ENCODE measurements around the gene GNPAT. TPM values are rescaled to one million over a fixed set of nuclear protein-coding genes. Genes with fewer than 3 reads are reported as not detected.

The GNPAT gene
- total RNA-seq, 1 experiment from 2014 or later: 60.9 TPM

GRCh38 chr1:231318568-231318967 is 77.6 kb downstream of the GNPAT start:
- H3K4me1 Mint-ChIP-seq (ENCODE audit: insufficient read depth, unreplicated experiment): peaks cover 6% of the 10 kb centered on the region
- H3K9me3 Mint-ChIP-seq (ENCODE audit: unreplicated experiment): no peaks in the 10 kb centered on the region
- BruUV-seq (replicated peaks): no TSS peak
- H3K27me3 Mint-ChIP-seq (ENCODE audit: insufficient read depth, unreplicated experiment): no peaks in the 10 kb centered on the region
- ChIA-PET CTCF (interaction anchor here (1.2 to 1.6 kb wide), 3 partner anchors 18 to 74 kb away, joined by 3 to 5 read pairs (median 3); no protein-coding TSS in a partner anchor), POLR2A (interaction anchor here (0.6 to 2.3 kb wide), 3 partner anchors 13 to 265 kb away, joined by 3 to 13 read pairs (median 4); partner anchors contain the start of genes EXOC8 and SPRTN)
- no peak overlapping the region for H3K4me3 Mint-ChIP-seq (ENCODE audit: unreplicated experiment)
- H3K27ac Mint-ChIP-seq (ENCODE audit: low read depth, unreplicated experiment): no peak overlapping the region
- TF ChIP-seq CTCF (IDR thresholded peaks at IDR 0.05; ENCODE audit: unreplicated experiment): no peak
- peaks cover 6% of the 10 kb centered on the region for H3K36me3 Mint-ChIP-seq (ENCODE audit: insufficient read depth, unreplicated experiment)
- intact Hi-C loops (cut with micrococcal nuclease): no loop called here
- no peak for DNase-seq (ENCODE audit: unreplicated experiment)

GRCh38 chr1:231319080-231319479 is 78.1 kb downstream of the GNPAT start:
- Mint-ChIP-seq H3K27me3 (ENCODE audit: insufficient read depth, unreplicated experiment) (no peaks in the 10 kb centered on the region), H3K9me3 (ENCODE audit: unreplicated experiment) (no peaks in the 10 kb centered on the region), H3K27ac (ENCODE audit: low read depth, unreplicated experiment) (no peak overlapping the region), H3K36me3 (ENCODE audit: insufficient read depth, unreplicated experiment) (peaks cover 6% of the 10 kb centered on the region), H3K4me3 (ENCODE audit: unreplicated experiment) (no peak overlapping the region), H3K4me1 (ENCODE audit: insufficient read depth, unreplicated experiment) (peaks cover 6% of the 10 kb centered on the region)
- CTCF ChIA-PET: no interaction called here
- no peak for DNase-seq (ENCODE audit: unreplicated experiment)
- TF ChIP-seq CTCF (IDR thresholded peaks at IDR 0.05; ENCODE audit: unreplicated experiment): no peak
- intact Hi-C loops (cut with micrococcal nuclease): no loop called here
- BruUV-seq (replicated peaks): no TSS peak
- POLR2A ChIA-PET: interaction anchor here (3.0 kb wide), 1 partner anchor 16 kb away, joined by 25 read pairs; no protein-coding TSS in a partner anchor

GRCh38 chr1:231322880-231323530 is 82.0 kb downstream of the GNPAT start:
- POLR2A ChIA-PET: interaction anchor here (0.7 kb wide), 1 partner anchor 13 kb away, joined by 3 read pairs; no protein-coding TSS in a partner anchor
- peaks cover 6% of the 10 kb centered on the region for H3K36me3 Mint-ChIP-seq (ENCODE audit: insufficient read depth, unreplicated experiment)
- no peaks in the 10 kb centered on the region for H3K4me1 Mint-ChIP-seq (ENCODE audit: insufficient read depth, unreplicated experiment)
- H3K9me3 Mint-ChIP-seq (ENCODE audit: unreplicated experiment): no peaks in the 10 kb centered on the region
- no TSS peak for BruUV-seq (replicated peaks)
- DNase-seq (ENCODE audit: unreplicated experiment): no peak
- no peak for TF ChIP-seq CTCF (IDR thresholded peaks at IDR 0.05; ENCODE audit: unreplicated experiment)
- no peak overlapping the region for H3K27ac Mint-ChIP-seq (ENCODE audit: low read depth, unreplicated experiment)
- CTCF ChIA-PET: interaction anchor here (0.6 kb wide), 1 partner anchor 450 kb away, joined by 3 read pairs; no protein-coding TSS in a partner anchor
- no peak overlapping the region for H3K4me3 Mint-ChIP-seq (ENCODE audit: unreplicated experiment)
- intact Hi-C loops (cut with micrococcal nuclease): no loop called here
- no peaks in the 10 kb centered on the region for H3K27me3 Mint-ChIP-seq (ENCODE audit: insufficient read depth, unreplicated experiment)

GRCh38 chr1:231324660-231325059 is 83.6 kb downstream of the GNPAT start:
- H3K9me3 Mint-ChIP-seq (ENCODE audit: unreplicated experiment): no peaks in the 10 kb centered on the region
- H3K4me3 Mint-ChIP-seq (ENCODE audit: unreplicated experiment): no peak overlapping the region
- no peaks in the 10 kb centered on the region for H3K27me3 Mint-ChIP-seq (ENCODE audit: insufficient read depth, unreplicated experiment)
- BruUV-seq (replicated peaks): no TSS peak
- peaks cover 6% of the 10 kb centered on the region for H3K36me3 Mint-ChIP-seq (ENCODE audit: insufficient read depth, unreplicated experiment)
- H3K4me1 Mint-ChIP-seq (ENCODE audit: insufficient read depth, unreplicated experiment): no peaks in the 10 kb centered on the region
- DNase-seq (ENCODE audit: unreplicated experiment): no peak
- CTCF ChIA-PET: interaction anchor here (1.0 kb wide), 3 partner anchors 9 to 33 kb away, joined by 3 to 6 read pairs (median 3); no protein-coding TSS in a partner anchor
- POLR2A ChIA-PET: interaction anchor here (0.6 to 1.5 kb wide), 4 partner anchors 11 to 41 kb away, joined by 3 to 7 read pairs (median 4); no protein-coding TSS in a partner anchor
- H3K27ac Mint-ChIP-seq (ENCODE audit: low read depth, unreplicated experiment): no peak overlapping the region
- intact Hi-C loops (cut with micrococcal nuclease): no loop called here
- TF ChIP-seq CTCF (IDR thresholded peaks at IDR 0.05; ENCODE audit: unreplicated experiment): no peak

All from MCF 10A (cell line).